ENCODE results near the gene METTL9. TPM values are rescaled to one million over a fixed set of nuclear protein-coding genes. Genes with fewer than 3 reads are reported as not detected.

The METTL9 gene
- total and polyA plus RNA-seq, 2 of the 13 experiments (the other 11 are each of a cell fraction or from before 2014, with no cell fraction given), result 123 to 204 TPM

DNA sequence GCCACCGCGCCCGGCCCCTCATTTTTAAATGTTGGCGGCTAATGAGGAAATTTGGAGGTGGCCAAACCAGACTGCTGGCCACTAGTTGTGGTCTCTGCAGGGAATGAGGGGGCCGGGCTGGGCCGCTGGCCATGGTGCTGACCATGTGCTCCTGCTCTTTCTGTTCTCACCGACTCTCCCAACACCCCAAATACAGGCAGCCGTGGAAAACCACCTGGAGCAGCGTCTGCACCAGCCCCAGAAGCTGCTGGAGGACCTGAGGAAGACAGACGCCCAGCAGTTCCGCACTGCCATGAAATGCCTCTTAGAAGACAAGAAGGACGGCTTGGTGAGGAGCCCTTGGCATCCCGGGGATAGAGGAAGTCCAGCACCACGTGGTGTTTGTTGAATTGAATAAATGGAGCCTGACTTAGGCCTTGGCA, 85.7 kb downstream of the METTL9 start (continued):
- TF ChIP-seq ZNF230 (CRISPR knock-in tag; IDR thresholded peaks at IDR 0.05), result 0 out of 2 replicates have a peak, but pooled peaks have one; percentile 45
- TF ChIP-seq RXRB (CRISPR knock-in tag; IDR thresholded peaks at IDR 0.05; ENCODE audit: borderline replicate concordance), result no peak
- TF ChIP-seq, protein P1, sequence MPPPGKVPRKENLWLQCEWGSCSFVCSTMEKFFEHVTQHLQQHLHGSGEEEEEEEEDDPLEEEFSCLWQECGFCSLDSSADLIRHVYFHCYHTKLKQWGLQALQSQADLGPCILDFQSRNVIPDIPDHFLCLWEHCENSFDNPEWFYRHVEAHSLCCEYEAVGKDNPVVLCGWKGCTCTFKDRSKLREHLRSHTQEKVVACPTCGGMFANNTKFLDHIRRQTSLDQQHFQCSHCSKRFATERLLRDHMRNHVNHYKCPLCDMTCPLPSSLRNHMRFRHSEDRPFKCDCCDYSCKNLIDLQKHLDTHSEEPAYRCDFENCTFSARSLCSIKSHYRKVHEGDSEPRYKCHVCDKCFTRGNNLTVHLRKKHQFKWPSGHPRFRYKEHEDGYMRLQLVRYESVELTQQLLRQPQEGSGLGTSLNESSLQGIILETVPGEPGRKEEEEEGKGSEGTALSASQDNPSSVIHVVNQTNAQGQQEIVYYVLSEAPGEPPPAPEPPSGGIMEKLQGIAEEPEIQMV (CRISPR knock-in tag; IDR thresholded peaks at IDR 0.05; ENCODE audit: low read depth), result no peak
- TF ChIP-seq ZNF317 (CRISPR knock-in tag; IDR thresholded peaks at IDR 0.05), result no peak
- no peak for TF ChIP-seq ZEB1 (IDR thresholded peaks at IDR 0.05; ENCODE audit: insufficient replicate concordance, low read depth)
- TF ChIP-seq, protein P2, sequence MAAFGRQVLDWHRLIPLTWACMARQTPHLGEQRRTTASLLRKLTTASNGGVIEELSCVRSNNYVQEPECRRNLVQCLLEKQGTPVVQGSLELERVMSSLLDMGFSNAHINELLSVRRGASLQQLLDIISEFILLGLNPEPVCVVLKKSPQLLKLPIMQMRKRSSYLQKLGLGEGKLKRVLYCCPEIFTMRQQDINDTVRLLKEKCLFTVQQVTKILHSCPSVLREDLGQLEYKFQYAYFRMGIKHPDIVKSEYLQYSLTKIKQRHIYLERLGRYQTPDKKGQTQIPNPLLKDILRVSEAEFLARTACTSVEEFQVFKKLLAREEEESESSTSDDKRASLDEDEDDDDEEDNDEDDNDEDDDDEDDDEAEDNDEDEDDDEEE (CRISPR knock-in tag; IDR thresholded peaks at IDR 0.05), result no peak
- no peak for TF ChIP-seq ZFP62 (CRISPR knock-in tag; IDR thresholded peaks at IDR 0.05)
- 0 out of 2 replicates have a peak, but pooled peaks have one; percentile 46 for TF ChIP-seq ZNF510 (CRISPR knock-in tag; IDR thresholded peaks at IDR 0.05; ENCODE audit: low read depth)
- TF ChIP-seq EP300 (IDR thresholded peaks at IDR 0.05; ENCODE audit: low read depth in 2 of 2, low read length in 2 of 2), result no peak
- no peak for TF ChIP-seq EP300 (CRISPR knock-in tag; IDR thresholded peaks at IDR 0.05; ENCODE audit: borderline replicate concordance)
- TF ChIP-seq, protein P3, sequence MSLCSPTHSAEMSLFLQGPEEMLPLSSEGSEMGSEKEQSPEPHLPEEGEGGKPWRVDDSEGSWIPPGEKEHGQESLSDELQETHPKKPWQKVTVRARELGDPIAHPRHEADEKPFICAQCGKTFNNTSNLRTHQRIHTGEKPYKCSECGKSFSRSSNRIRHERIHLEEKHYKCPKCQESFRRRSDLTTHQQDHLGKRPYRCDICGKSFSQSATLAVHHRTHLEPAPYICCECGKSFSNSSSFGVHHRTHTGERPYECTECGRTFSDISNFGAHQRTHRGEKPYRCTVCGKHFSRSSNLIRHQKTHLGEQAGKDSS (CRISPR knock-in tag; IDR thresholded peaks at IDR 0.05; ENCODE audit: borderline replicate concordance, low read depth), result no peak
- no peak for TF ChIP-seq SP1 (IDR thresholded peaks at IDR 0.05)
- no peak for TF ChIP-seq SP1 (CRISPR knock-in tag; IDR thresholded peaks at IDR 0.05)
- no peak for TF ChIP-seq MIER3 (CRISPR knock-in tag; IDR thresholded peaks at IDR 0.05; ENCODE audit: borderline replicate concordance)
- TF ChIP-seq KDM2A (CRISPR knock-in tag; IDR thresholded peaks at IDR 0.05; ENCODE audit: borderline replicate concordance, low read depth), result 0 out of 2 replicates have a peak, but pooled peaks have one; percentile 22
- TF ChIP-seq NFAT5 (CRISPR knock-in tag; IDR thresholded peaks at IDR 0.05), result peak; percentile 83
- TF ChIP-seq PHF20 (CRISPR knock-in tag; IDR thresholded peaks at IDR 0.05), result no peak
- TF ChIP-seq SRSF1 (optimal IDR thresholded peaks at IDR 0.05; ENCODE audit: low read depth, low read length), result no peak
- TF ChIP-seq SIX1 (CRISPR knock-in tag; IDR thresholded peaks at IDR 0.05; ENCODE audit: borderline replicate concordance), result no peak
- no peak for TF ChIP-seq PAWR (CRISPR knock-in tag; IDR thresholded peaks at IDR 0.05; ENCODE audit: borderline replicate concordance)
- TF ChIP-seq, protein P4, sequence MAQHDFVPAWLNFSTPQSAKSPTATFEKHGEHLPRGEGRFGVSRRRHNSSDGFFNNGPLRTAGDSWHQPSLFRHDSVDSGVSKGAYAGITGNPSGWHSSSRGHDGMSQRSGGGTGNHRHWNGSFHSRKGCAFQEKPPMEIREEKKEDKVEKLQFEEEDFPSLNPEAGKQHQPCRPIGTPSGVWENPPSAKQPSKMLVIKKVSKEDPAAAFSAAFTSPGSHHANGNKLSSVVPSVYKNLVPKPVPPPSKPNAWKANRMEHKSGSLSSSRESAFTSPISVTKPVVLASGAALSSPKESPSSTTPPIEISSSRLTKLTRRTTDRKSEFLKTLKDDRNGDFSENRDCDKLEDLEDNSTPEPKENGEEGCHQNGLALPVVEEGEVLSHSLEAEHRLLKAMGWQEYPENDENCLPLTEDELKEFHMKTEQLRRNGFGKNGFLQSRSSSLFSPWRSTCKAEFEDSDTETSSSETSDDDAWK (CRISPR knock-in tag; IDR thresholded peaks at IDR 0.05), result no peak

Data from HepG2 (cell line).